H1 (cell line): ENCODE measurements around the gene LRRC42.

Experiments
- EZH2 ChIP-seq: fragments of 200-600 bp; sonication (generic); IDR thresholded peaks from 2 replicates; pipeline ENCODE4 v1.7.1; 2012; ENCODE audit warnings: low read depth, mild to moderate bottlenecking, moderate library complexity, low read length, inconsistent platforms; ENCODE audit not compliant: severe bottlenecking
- KDM4A ChIP-seq: IDR thresholded peaks from one replicate; pipeline ENCODE4 v1.7.1; 2012; ENCODE audit warnings: low read depth, mild to moderate bottlenecking, moderate library complexity, low read length, inconsistent platforms; ENCODE audit not compliant: severe bottlenecking
- KDM5A ChIP-seq: fragments of 200-600 bp; IDR thresholded peaks from 2 replicates; pipeline ENCODE4 v1.7.1; 2012; ENCODE audit warnings: mild to moderate bottlenecking, low read length, inconsistent platforms, mixed read lengths
- POLR2AphosphoS5 ChIP-seq: IDR thresholded peaks from 2 replicates; pipeline ENCODE4 v1.6.1; 2011; ENCODE audit warnings: low read depth, low read length
- RAD21 ChIP-seq, 2 experiments: IDR thresholded peaks in 1 of 2; conservative IDR thresholded peaks in 1 of 2; 2 replicates each; pipeline ENCODE4 v1.6.1; 2011; ENCODE audit warnings: low read depth in 2 of 2, low read length in 2 of 2, improper control_type of control experiment in 1 of 2, inconsistent platforms in 1 of 2, mild to moderate bottlenecking in 1 of 2, moderate library complexity in 1 of 2
- TEAD4 ChIP-seq: IDR thresholded peaks from 2 replicates; pipeline ENCODE4 v1.6.1; 2012; ENCODE audit warnings: low read depth, low read length, inconsistent platforms, mixed read lengths
- TF ChIP-seq, protein P1 (sequence below), 3 experiments: IDR thresholded peaks; 1 replicate in 2 of 3; 2 replicates in 1 of 3; pipeline versions ENCODE4 v1.5.1 to v1.6.1; 2011; ENCODE audit warnings: low read length in 3 of 3, mild to moderate bottlenecking in 3 of 3, inconsistent platforms in 2 of 3, low read depth in 1 of 3, moderate library complexity in 1 of 3; ENCODE audit not compliant: insufficient read depth in 1 of 3; ENCODE audit errors: control extremely low read depth in 1 of 3

DNA sequence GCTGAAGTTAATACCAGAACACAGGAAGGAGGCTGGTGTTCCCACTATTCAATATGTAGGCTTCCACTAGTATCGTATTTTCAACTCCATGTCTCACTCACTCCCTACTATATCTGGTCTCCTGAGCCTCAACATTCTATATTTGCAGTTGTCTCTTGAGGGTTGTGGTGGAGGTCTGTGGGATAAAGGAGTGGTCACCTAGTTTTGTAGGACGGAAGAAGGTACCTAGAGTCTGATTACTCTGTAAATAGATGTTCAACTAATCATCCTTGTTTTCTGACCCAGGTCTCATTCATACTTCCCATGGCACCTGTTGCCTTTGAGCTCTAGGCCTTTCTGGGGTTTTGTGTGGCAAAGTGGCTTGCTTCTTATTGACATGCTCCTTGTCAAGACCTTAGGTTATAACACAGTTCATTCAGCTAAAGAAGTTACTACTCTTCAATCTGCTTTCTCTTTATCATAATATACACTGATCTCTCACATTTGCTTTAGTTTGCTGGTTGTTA is 18.7 kb upstream of the LRRC42 start:
- TF ChIP-seq KDM4A (no peak), POLR2AphosphoS5 (no peak), KDM5A (no peak), EZH2 (no peak), RAD21 (IDR thresholded peaks at IDR 0.05 in 1 of 2, conservative IDR thresholded peaks at IDR 0.05 in 1 of 2; ENCODE audit: low read depth in 2 of 2, low read length in 2 of 2) (no peak), TEAD4 (no peak)
- TF ChIP-seq, protein P1, sequence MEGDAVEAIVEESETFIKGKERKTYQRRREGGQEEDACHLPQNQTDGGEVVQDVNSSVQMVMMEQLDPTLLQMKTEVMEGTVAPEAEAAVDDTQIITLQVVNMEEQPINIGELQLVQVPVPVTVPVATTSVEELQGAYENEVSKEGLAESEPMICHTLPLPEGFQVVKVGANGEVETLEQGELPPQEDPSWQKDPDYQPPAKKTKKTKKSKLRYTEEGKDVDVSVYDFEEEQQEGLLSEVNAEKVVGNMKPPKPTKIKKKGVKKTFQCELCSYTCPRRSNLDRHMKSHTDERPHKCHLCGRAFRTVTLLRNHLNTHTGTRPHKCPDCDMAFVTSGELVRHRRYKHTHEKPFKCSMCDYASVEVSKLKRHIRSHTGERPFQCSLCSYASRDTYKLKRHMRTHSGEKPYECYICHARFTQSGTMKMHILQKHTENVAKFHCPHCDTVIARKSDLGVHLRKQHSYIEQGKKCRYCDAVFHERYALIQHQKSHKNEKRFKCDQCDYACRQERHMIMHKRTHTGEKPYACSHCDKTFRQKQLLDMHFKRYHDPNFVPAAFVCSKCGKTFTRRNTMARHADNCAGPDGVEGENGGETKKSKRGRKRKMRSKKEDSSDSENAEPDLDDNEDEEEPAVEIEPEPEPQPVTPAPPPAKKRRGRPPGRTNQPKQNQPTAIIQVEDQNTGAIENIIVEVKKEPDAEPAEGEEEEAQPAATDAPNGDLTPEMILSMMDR (IDR thresholded peaks at IDR 0.05; ENCODE audit: control extremely low read depth in 1 of 3, insufficient read depth in 1 of 3, low read depth in 1 of 3, low read length in 3 of 3), result no peak
